Hepatocyte (in vitro differentiated cells): ENCODE results near the gene OTOGL. TPM values are rescaled to one million over a fixed set of nuclear protein-coding genes. Genes with fewer than 3 reads are reported as not detected.

Source experiments
- DNase-seq: peaks from one replicate; pipeline ENCODE4 v3.0.0-alpha.2; 2016; ENCODE audit warnings: low spot score
- H2AFZ ChIP-seq: fragments of 200-600 bp; sonication (generic); 2 replicates; pipeline ENCODE4 v1.6.0; 2016; ENCODE audit warnings: antibody characterized with exemption, mild to moderate bottlenecking
- H3K27ac ChIP-seq: fragments of 200-600 bp; sonication (generic); 2 replicates; pipeline ENCODE4 v1.5.1; 2016; ENCODE audit warnings: mild to moderate bottlenecking
- H3K27me3 ChIP-seq: fragments of 200-600 bp; sonication (generic); 2 replicates; pipeline ENCODE4 v1.6.1; 2016
- H3K36me3 ChIP-seq: fragments of 200-600 bp; sonication (generic); replicated peaks from 2 replicates; pipeline ENCODE4 v1.5.1; 2016; ENCODE audit warnings: low read depth; ENCODE audit not compliant: insufficient read depth
- H3K4me1 ChIP-seq: fragments of 200-600 bp; sonication (generic); 2 replicates; pipeline ENCODE4 v1.5.1; 2016; ENCODE audit warnings: mild to moderate bottlenecking, moderate library complexity; ENCODE audit not compliant: insufficient read depth
- H3K4me2 ChIP-seq: fragments of 200-600 bp; sonication (generic); 2 replicates; pipeline ENCODE4 v1.6.0; 2016
- H3K4me3 ChIP-seq: fragments of 200-600 bp; sonication (generic); 2 replicates; pipeline ENCODE4 v1.5.1; 2016; ENCODE audit warnings: mild to moderate bottlenecking
- H3K79me2 ChIP-seq: fragments of 200-600 bp; sonication (generic); 2 replicates; pipeline ENCODE4 v1.6.0; 2017; ENCODE audit warnings: mild to moderate bottlenecking
- H3K9me2 ChIP-seq: fragments of 200-600 bp; sonication (generic); replicated peaks from 2 replicates; pipeline ENCODE4 v1.6.0; 2017; ENCODE audit warnings: mild to moderate bottlenecking; ENCODE audit not compliant: insufficient read depth
- H3K9me3 ChIP-seq: fragments of 200-600 bp; sonication (generic); 2 replicates; pipeline ENCODE4 v1.5.1; 2016; ENCODE audit warnings: low read depth, mild to moderate bottlenecking
- H4K20me1 ChIP-seq: fragments of 200-600 bp; sonication (generic); 2 replicates; pipeline ENCODE4 v1.6.0; 2016; ENCODE audit warnings: mild to moderate bottlenecking; ENCODE audit not compliant: insufficient read depth, poor library complexity, severe bottlenecking
- EZH2 ChIP-seq: fragments of 200-600 bp; sonication (generic); IDR thresholded peaks from 2 replicates; pipeline ENCODE4 v1.6.1; 2016; ENCODE audit warnings: antibody characterized with exemption, mild to moderate bottlenecking, borderline replicate concordance
- EZH2phosphoT487 ChIP-seq: fragments of 200-600 bp; sonication (generic); IDR thresholded peaks from one replicate; pipeline ENCODE4 v1.6.1; 2018; ENCODE audit warnings: antibody characterized with exemption, mild to moderate bottlenecking, low read depth, moderate library complexity; ENCODE audit not compliant: unreplicated experiment, severe bottlenecking
- WGBS: methylation state at CpG from one replicate; pipeline ENCODE4 v1.1.6; 2016; ENCODE audit warnings: low lambda C conversion rate; ENCODE audit errors: missing lambda C conversion rate; 5-methylcytosine and 5-hydroxymethylcytosine counted together
- polyA plus RNA-seq: library from polyadenylated mRNA; unstranded; fragments of >200 nt; fragmentation: Nextera tagmentation; extraction: Ambion mirVana; gene quantifications from 2 replicates; pipeline ENCODE4 v1.2.1, GENCODE V29; 2016
- total RNA-seq: library from RNA; depleted of rRNA; stranded (reverse); fragments of >200 nt; gene quantifications from 2 replicates; pipeline ENCODE4 v1.2.3, GENCODE V29; 2014
- TF ChIP-seq, protein P1 (sequence below): fragments of 200-600 bp; sonication (generic); IDR thresholded peaks from 2 replicates; pipeline ENCODE4 v1.5.1; 2016; ENCODE audit warnings: antibody characterized with exemption, mild to moderate bottlenecking; ENCODE audit not compliant: poor library complexity

OTOGL gene
- total and polyA plus RNA-seq, 2 experiments from 2014 or later, result 0.33 TPM; not detected in 1

DNA sequence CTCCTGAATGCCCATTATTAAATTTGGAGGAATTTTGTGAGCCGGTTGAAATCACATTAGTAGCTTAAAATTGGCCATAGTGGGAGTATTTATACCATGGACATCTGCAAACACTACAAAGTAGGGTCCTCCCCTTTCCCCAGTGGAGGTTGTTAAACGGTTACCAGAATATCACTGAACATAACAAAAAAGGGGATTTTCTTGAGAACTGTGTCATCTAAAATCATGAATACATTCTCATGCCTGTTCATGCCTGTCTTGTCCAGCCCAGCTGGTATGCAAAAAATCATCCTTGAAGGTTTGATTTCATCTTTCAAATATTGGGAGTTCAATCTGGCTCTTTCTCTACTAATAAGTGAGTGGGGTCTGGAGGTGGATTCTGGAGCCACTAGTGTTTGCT, 96.4 kb downstream of the OTOGL start:
- no peak for TF ChIP-seq EZH2phosphoT487
- no peak for TF ChIP-seq EZH2
- DNase-seq, result no peak
- 76% methylated on average over 2 of the region's 2 CpGs for WGBS
- Histone ChIP-seq H3K9me3 (no peaks in the 10 kb centered on the region), H3K4me2 (no peak overlapping the region), H2AFZ (no peak overlapping the region), H3K4me1 (no peaks in the 10 kb centered on the region), H4K20me1 (no peaks in the 10 kb centered on the region), H3K27me3 (no peaks in the 10 kb centered on the region), H3K9me2 (no peaks in the 10 kb centered on the region), H3K27ac (no peak overlapping the region), H3K36me3 (no peaks in the 10 kb centered on the region), H3K4me3 (no peak overlapping the region), H3K79me2 (no peaks in the 10 kb centered on the region)

DNA sequence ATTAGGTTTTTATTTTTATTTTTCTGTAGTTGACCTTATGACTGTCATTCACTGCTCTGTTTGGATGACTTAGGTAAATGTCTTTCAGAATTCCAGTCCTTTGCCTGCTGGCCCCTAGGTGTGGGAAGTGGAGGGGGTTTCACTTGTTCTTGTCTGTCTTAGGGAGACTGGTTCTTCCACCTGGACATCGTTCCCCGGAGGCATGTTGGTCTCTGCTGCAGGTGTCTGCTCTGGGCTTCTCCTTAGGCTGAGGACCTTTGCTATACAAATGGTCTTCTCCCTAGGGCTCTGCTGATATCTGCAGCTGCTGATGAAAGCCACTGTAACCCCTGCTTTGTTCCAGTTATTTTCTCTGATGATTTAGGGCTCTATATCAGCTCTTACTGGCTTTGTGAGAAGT, 97.1 kb downstream of the OTOGL start:
- H3K27ac ChIP-seq, result no peak overlapping the region

DNA sequence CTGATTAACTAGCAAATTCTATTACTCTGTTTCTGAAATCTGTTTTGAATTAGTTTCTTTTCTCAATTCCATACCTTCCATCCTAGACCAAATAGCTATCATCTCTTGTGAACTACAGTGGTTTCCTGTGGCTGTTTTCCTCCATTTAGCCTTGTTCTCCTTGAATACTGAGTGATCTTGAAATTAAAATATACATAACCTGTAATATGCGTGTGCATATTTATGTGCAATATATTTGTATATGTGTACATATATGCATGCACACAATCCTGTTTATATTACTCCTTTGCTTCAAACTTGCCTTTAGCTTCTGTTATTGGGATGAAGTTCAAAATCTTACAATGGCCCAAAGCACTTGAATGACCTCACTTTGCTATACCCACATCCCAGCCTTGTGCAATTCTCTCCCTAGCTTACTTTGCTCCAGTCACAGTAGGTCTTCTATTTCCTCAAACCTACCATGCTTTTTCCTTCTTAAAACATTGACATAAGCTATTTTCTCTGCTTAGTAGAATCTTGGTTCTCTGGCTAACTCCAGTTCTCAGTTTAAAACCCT, 99.5 kb downstream of the OTOGL start:
- Histone ChIP-seq H4K20me1 (no peaks in the 10 kb centered on the region), H3K4me3 (no peak overlapping the region), H3K9me3 (no peaks in the 10 kb centered on the region), H3K79me2 (no peaks in the 10 kb centered on the region), H3K27me3 (no peaks in the 10 kb centered on the region), H3K4me2 (no peak overlapping the region), H2AFZ (no peak overlapping the region), H3K36me3 (no peaks in the 10 kb centered on the region), H3K27ac (no peak overlapping the region), H3K9me2 (no peaks in the 10 kb centered on the region), H3K4me1 (no peaks in the 10 kb centered on the region)
- 94% methylated on average over 1 of the region's 1 CpG for WGBS
- TF ChIP-seq EZH2, result no peak
- no peak for DNase-seq

More for the DNA sequence above, 97.1 kb downstream of the OTOGL start:
- no peaks in the 10 kb centered on the region for H3K9me2 ChIP-seq
- 59% methylated on average over 2 of the region's 2 CpGs for WGBS
- H3K36me3 ChIP-seq, result no peaks in the 10 kb centered on the region
- H3K27me3 ChIP-seq, result no peaks in the 10 kb centered on the region
- no peak overlapping the region for H3K4me3 ChIP-seq
- H3K4me1 ChIP-seq, result no peaks in the 10 kb centered on the region
- TF ChIP-seq EZH2phosphoT487 (no peak), EZH2 (no peak)
- TF ChIP-seq, protein P1, sequence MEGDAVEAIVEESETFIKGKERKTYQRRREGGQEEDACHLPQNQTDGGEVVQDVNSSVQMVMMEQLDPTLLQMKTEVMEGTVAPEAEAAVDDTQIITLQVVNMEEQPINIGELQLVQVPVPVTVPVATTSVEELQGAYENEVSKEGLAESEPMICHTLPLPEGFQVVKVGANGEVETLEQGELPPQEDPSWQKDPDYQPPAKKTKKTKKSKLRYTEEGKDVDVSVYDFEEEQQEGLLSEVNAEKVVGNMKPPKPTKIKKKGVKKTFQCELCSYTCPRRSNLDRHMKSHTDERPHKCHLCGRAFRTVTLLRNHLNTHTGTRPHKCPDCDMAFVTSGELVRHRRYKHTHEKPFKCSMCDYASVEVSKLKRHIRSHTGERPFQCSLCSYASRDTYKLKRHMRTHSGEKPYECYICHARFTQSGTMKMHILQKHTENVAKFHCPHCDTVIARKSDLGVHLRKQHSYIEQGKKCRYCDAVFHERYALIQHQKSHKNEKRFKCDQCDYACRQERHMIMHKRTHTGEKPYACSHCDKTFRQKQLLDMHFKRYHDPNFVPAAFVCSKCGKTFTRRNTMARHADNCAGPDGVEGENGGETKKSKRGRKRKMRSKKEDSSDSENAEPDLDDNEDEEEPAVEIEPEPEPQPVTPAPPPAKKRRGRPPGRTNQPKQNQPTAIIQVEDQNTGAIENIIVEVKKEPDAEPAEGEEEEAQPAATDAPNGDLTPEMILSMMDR, result no peak
- no peak overlapping the region for H3K4me2 ChIP-seq
- H2AFZ ChIP-seq, result no peak overlapping the region
- DNase-seq, result no peak
- H3K79me2 ChIP-seq, result no peaks in the 10 kb centered on the region
- no peaks in the 10 kb centered on the region for H3K9me3 ChIP-seq
- H4K20me1 ChIP-seq, result no peaks in the 10 kb centered on the region

DNA sequence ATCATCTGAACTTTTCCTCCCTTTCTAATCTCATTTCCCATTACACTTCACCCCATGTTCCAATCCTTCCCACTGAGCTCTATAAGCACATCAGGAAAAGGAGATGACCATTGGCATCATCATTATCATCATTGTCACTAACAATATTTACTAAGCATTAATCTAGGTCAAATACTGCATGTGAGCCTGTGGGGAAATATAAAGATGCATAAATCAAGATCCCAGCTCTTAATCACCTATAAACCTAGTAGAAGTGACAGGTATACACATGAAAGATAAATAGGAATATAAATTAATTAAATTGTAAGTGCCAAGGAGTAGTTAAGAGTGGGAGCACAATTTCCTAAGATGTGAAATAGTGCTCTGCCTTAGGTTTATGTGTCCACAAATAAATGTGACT, 100.6 kb downstream of the OTOGL start:
- Histone ChIP-seq H3K9me2 (no peaks in the 10 kb centered on the region), H3K79me2 (no peaks in the 10 kb centered on the region), H3K4me3 (no peak overlapping the region), H2AFZ (no peak overlapping the region), H3K4me1 (no peaks in the 10 kb centered on the region), H3K27me3 (no peaks in the 10 kb centered on the region), H3K27ac (no peak overlapping the region), H3K36me3 (no peaks in the 10 kb centered on the region), H3K9me3 (no peaks in the 10 kb centered on the region), H4K20me1 (no peaks in the 10 kb centered on the region), H3K4me2 (no peak overlapping the region)
- DNase-seq, result no peak
- no peak for TF ChIP-seq EZH2phosphoT487
- TF ChIP-seq, protein P1, result no peak
- no peak for TF ChIP-seq EZH2
